HEK293T (cell line): Measurements from ENCODE around the gene MLXIP.

Source experiments
- ARNT ChIP-seq: fragments of 450-650 bp; IDR thresholded peaks from 2 replicates; pipeline ENCODE4 v1.6.1; 2017; ENCODE audit warnings: mild to moderate bottlenecking
- BHLHE40 ChIP-seq: fragments of 450-650 bp; IDR thresholded peaks from 2 replicates; pipeline ENCODE4 v1.6.1; 2016; ENCODE audit warnings: mild to moderate bottlenecking, moderate library complexity, borderline replicate concordance
- CTBP1 ChIP-seq: fragments of 450-650 bp; IDR thresholded peaks from 2 replicates; pipeline ENCODE4 v1.6.1; 2016; ENCODE audit warnings: borderline replicate concordance
- FOXA1 ChIP-seq: fragments of 450-650 bp; IDR thresholded peaks from 2 replicates; pipeline ENCODE4 v1.6.1; 2016; ENCODE audit warnings: mild to moderate bottlenecking
- FOXK2 ChIP-seq: fragments of 450-650 bp; IDR thresholded peaks from 2 replicates; pipeline ENCODE4 v1.6.1; 2016; ENCODE audit warnings: mild to moderate bottlenecking
- FOXM1 ChIP-seq: fragments of 450-650 bp; IDR thresholded peaks from 2 replicates; pipeline ENCODE4 v1.6.1; 2017; ENCODE audit warnings: mild to moderate bottlenecking, borderline replicate concordance
- HDGF ChIP-seq: fragments of 450-650 bp; IDR thresholded peaks from 2 replicates; pipeline ENCODE4 v1.6.1; 2017; ENCODE audit warnings: antibody characterized with exemption, borderline replicate concordance
- L3MBTL2 ChIP-seq: fragments of 450-650 bp; conservative IDR thresholded peaks from 2 replicates; pipeline ENCODE4 v1.6.1; 2016; ENCODE audit warnings: mild to moderate bottlenecking
- LEF1 ChIP-seq: fragments of 450-650 bp; IDR thresholded peaks from 2 replicates; pipeline ENCODE4 v1.6.1; 2017; ENCODE audit warnings: mild to moderate bottlenecking, borderline replicate concordance
- NFRKB ChIP-seq: fragments of 450-650 bp; IDR thresholded peaks from 2 replicates; pipeline ENCODE4 v1.6.1; 2016; ENCODE audit warnings: mild to moderate bottlenecking, moderate library complexity
- PKNOX1 ChIP-seq: fragments of 450-650 bp; IDR thresholded peaks from 2 replicates; pipeline ENCODE4 v1.6.1; 2016
- SP1 ChIP-seq: fragments of 450-650 bp; IDR thresholded peaks from 2 replicates; pipeline ENCODE4 v1.6.1; 2017
- TARDBP ChIP-seq: fragments of 450-650 bp; IDR thresholded peaks from 2 replicates; pipeline ENCODE4 v1.6.1; 2016
- ZNF384 ChIP-seq: fragments of 450-650 bp; IDR thresholded peaks from 2 replicates; pipeline ENCODE4 v1.6.1; 2016

DNA sequence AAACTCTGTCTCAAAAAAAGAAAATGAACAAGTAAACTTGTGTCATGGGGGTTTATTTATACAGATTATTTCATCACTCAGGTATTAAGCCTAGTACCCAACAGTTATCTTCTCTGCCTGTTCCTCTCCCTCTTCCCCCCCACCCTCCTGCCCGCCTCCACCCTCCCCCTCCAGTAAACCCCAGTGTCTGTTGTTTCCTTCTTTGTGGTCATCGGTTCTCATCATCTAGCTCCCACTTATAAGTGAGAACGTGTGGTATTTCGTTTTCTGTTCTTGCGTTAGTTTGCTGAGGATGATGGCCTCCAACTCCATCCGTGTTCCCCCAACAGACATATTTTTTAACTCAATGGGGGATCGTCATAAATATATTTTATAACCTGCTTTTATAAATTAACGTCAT lies 83.1 kb downstream of the MLXIP start:
- TF ChIP-seq FOXA1 (no peak), FOXK2 (no peak), NFRKB (no peak), BHLHE40 (no peak), HDGF (no peak), PKNOX1 (no peak), SP1 (no peak), FOXM1 (no peak), TARDBP (no peak), LEF1 (no peak), ARNT (no peak), L3MBTL2 (no peak), ZNF384 (no peak), CTBP1 (no peak)
